Lower leg skin (tissue), 4 donors: ENCODE measurements around the gene C4orf50. TPM values are rescaled to one million over a fixed set of nuclear protein-coding genes. Genes with fewer than 3 reads are reported as not detected.

Experiments
- DNase-seq, 2 donors: peaks; one replicate each; pipeline ENCODE4 v3.0.0-alpha.2; 2019; ENCODE audit warnings: low spot score in 2 of 2
- H3K4me3 ChIP-seq: fragments of 200-600 bp; sonication (generic); 2 replicates; pipeline ENCODE4 v1.5.1; 2017; ENCODE audit warnings: mild to moderate bottlenecking, low read depth; ENCODE audit not compliant: poor library complexity, severe bottlenecking
- CTCF ChIP-seq, 3 donors: fragments of 450-650 bp; IDR thresholded peaks; one replicate each; pipeline ENCODE4 v1.5.1; 2016; ENCODE audit warnings: antibody characterized with exemption in 3 of 3, mild to moderate bottlenecking in 3 of 3, moderate library complexity in 2 of 3
- POLR2A ChIP-seq, 2 donors: fragments of 450-650 bp; IDR thresholded peaks; one replicate each; pipeline ENCODE4 v1.6.1; 2016 to 2017; ENCODE audit warnings: antibody characterized with exemption in 2 of 2, mild to moderate bottlenecking in 1 of 2, moderate library complexity in 1 of 2
- WGBS, 2 donors: methylation state at CpG; one replicate each; pipeline ENCODE4 v1.1.5; 2018; 5-methylcytosine and 5-hydroxymethylcytosine counted together
- intact Hi-C: fragments of 100-400 bp; cut with DNase I; formaldehyde crosslinking; loops from one replicate; pipeline ENCODE4 v1.15.0; 2023; ENCODE audit warnings: low total_unique reads
- total RNA-seq, 4 donors: library from RNA; depleted of rRNA; stranded (reverse); fragments of >200 nt; gene quantifications; one replicate each; pipeline ENCODE4 v1.1.0, GENCODE V29; 2016

Gene C4orf50
- total RNA-seq, 4 donors from 2014 or later, result not detected

GRCh38 chr4:5930456-5930855 is 87.8 kb downstream of the C4orf50 start:
- DNase-seq, result peak in 1 of 2 donors; percentile 56
- intact Hi-C loops, result no loop called here
- WGBS, 2 donors, result 63 to 66% methylated on average over 8 of the region's 8 CpGs
- no peak overlapping the region for H3K4me3 ChIP-seq
- TF ChIP-seq POLR2A (IDR thresholded peaks at IDR 0.05), result no peak
- TF ChIP-seq CTCF (IDR thresholded peaks at IDR 0.05), result no peak

GRCh38 chr4:5928844-5929420 is 89.3 kb downstream of the C4orf50 start:
- no peak for DNase-seq
- H3K4me3 ChIP-seq, result no peak overlapping the region
- no peak for TF ChIP-seq POLR2A (IDR thresholded peaks at IDR 0.05)
- no peak for TF ChIP-seq CTCF (IDR thresholded peaks at IDR 0.05)
- 67 to 73% methylated on average over 8 of the region's 8 CpGs for WGBS, 2 donors
- intact Hi-C loops, result no loop called here

DNA sequence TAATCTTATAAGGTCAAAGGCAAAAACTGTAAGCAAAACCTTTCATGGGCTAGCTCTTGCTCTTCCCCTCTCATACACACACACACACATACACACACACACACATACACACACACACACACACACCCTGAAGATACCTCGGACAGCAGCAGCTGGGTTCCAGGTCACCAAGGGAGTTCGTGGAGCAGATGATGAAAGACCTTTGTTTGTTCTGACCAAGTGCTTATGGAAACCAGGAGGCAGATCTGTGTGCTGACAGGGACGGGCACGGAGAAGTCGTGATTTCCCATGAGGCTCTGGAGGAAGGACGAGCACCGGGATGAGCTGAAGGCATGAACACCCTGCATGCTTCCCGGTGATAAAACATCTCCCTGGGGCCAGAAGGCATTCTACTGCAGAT is 90.0 kb downstream of the C4orf50 start:
- no peak overlapping the region for H3K4me3 ChIP-seq
- intact Hi-C loops, result no loop called here
- no peak for TF ChIP-seq POLR2A (IDR thresholded peaks at IDR 0.05)
- DNase-seq, result peak in 1 of 2 donors; percentile 67
- 45 to 54% methylated on average over 8 of the region's 8 CpGs for WGBS, 2 donors

- WGBS, 2 donors, result 77 to 90% methylated on average over 4 of the region's 4 CpGs
- intact Hi-C loops, result no loop called here
- peak in 1 of 2 donors; percentile 39 for DNase-seq
- no peak overlapping the region for H3K4me3 ChIP-seq
- TF ChIP-seq POLR2A (IDR thresholded peaks at IDR 0.05), result no peak
- no peak for TF ChIP-seq CTCF (IDR thresholded peaks at IDR 0.05)
These were observed 90.5 kb downstream of the C4orf50 start for GRCh38 chr4:5927747-5928146.

GRCh38 chr4:5927116-5927515 is 91.1 kb downstream of the C4orf50 start:
- TF ChIP-seq CTCF (IDR thresholded peaks at IDR 0.05) (no peak), POLR2A (IDR thresholded peaks at IDR 0.05) (no peak)
- peak in 1 of 2 donors; percentile 62 for DNase-seq
- intact Hi-C loops, result no loop called here
- no peak overlapping the region for H3K4me3 ChIP-seq
- 71 to 76% methylated on average over 3 of the region's 3 CpGs for WGBS, 2 donors

GRCh38 chr4:5926598-5926997 is 91.6 kb downstream of the C4orf50 start:
- TF ChIP-seq CTCF (IDR thresholded peaks at IDR 0.05) (no peak), POLR2A (IDR thresholded peaks at IDR 0.05) (no peak)
- 52 to 57% methylated on average over 7 of the region's 7 CpGs for WGBS, 2 donors
- no peak overlapping the region for H3K4me3 ChIP-seq
- intact Hi-C loops, result no loop called here
- DNase-seq, result peak in 1 of 2 donors; percentile 56
